ENCODE results near the gene STXBP6. TPM values are rescaled to one million over a fixed set of nuclear protein-coding genes. Genes with fewer than 3 reads are reported as not detected.

Gene STXBP6
- total and polyA plus RNA-seq, 2 of the 13 experiments (the other 11 are each of a cell fraction or from before 2014, with no cell fraction given) = 35.3 to 42.8 TPM

DNA sequence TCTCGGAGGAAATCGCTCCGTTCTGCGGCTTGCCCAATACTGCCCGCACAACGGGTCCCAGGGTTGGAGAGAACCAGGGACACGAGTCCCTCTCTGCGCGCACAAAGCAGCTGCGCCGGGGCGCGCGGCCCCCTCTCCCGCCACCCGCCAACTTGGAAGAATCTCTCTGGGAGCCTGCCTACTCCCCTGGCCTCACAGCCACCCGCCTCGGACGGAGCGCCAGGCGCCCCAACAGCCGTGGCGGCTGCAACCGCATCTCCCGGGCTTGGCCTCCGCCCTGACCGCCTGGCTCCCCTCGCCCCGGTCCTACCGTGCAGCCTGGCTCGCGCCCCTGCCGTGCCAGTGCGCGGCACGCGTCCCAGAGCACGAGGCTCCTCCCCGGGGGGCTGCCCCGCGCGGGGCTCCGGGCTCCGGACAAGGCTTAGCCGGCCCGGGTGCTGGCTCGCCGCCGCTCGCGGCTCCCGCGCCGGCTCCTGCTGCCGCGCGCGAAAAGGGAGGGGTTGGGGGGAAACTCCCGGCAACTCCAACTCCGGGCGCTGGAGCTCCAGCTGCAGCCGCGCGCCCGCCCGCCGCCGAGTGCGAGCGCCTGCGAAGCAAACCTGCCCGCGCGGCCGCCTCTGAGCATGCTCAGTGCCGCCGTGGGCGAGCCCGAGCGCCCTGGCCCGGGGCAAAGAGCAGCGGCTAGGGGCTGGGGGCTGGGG is at the start of gene STXBP6 (continued):
- TF ChIP-seq ZNF441 (CRISPR knock-in tag; IDR thresholded peaks at IDR 0.05; ENCODE audit: borderline replicate concordance) (peak; percentile 88), IKZF1 (IDR thresholded peaks at IDR 0.05) (no peak), ZNF331 (CRISPR knock-in tag; IDR thresholded peaks at IDR 0.05) (no peak), DMAP1 (CRISPR knock-in tag; IDR thresholded peaks at IDR 0.05) (no peak), ZNF160 (CRISPR knock-in tag; IDR thresholded peaks at IDR 0.05) (peak; percentile 11; the same call in 1 of the 2 replicates), NRL (CRISPR knock-in tag; IDR thresholded peaks at IDR 0.05; ENCODE audit: borderline replicate concordance) (peak; percentile 91), SIX1 (CRISPR knock-in tag; IDR thresholded peaks at IDR 0.05; ENCODE audit: borderline replicate concordance) (peak; percentile 20; the same call in 1 of the 2 replicates), FOXA3 (CRISPR knock-in tag; IDR thresholded peaks at IDR 0.05) (no peak), ZNF672 (CRISPR knock-in tag; IDR thresholded peaks at IDR 0.05) (peak; percentile 21; the same call in 1 of the 2 replicates), KDM4B (CRISPR knock-in tag; IDR thresholded peaks at IDR 0.05) (no peak), ZNF451 (CRISPR knock-in tag; IDR thresholded peaks at IDR 0.05) (peak; percentile 97), HOXA7 (CRISPR knock-in tag; IDR thresholded peaks at IDR 0.05) (no peak), BHLHE40 (IDR thresholded peaks at IDR 0.05; ENCODE audit: low read length) (no peak), RFX1 (IDR thresholded peaks at IDR 0.05) (no peak), NCOA2 (CRISPR knock-in tag; IDR thresholded peaks at IDR 0.05) (no peak), ZFP82 (CRISPR knock-in tag; IDR thresholded peaks at IDR 0.05; ENCODE audit: borderline replicate concordance) (no peak; the same call in 1 of the 2 replicates), RXRB (CRISPR knock-in tag; IDR thresholded peaks at IDR 0.05; ENCODE audit: borderline replicate concordance) (no peak), KDM2A (CRISPR knock-in tag; IDR thresholded peaks at IDR 0.05; ENCODE audit: borderline replicate concordance, low read depth) (no peak; the same call in 1 of the 2 replicates), ISL2 (CRISPR knock-in tag; IDR thresholded peaks at IDR 0.05) (no peak)
- TF ChIP-seq, protein P1, sequence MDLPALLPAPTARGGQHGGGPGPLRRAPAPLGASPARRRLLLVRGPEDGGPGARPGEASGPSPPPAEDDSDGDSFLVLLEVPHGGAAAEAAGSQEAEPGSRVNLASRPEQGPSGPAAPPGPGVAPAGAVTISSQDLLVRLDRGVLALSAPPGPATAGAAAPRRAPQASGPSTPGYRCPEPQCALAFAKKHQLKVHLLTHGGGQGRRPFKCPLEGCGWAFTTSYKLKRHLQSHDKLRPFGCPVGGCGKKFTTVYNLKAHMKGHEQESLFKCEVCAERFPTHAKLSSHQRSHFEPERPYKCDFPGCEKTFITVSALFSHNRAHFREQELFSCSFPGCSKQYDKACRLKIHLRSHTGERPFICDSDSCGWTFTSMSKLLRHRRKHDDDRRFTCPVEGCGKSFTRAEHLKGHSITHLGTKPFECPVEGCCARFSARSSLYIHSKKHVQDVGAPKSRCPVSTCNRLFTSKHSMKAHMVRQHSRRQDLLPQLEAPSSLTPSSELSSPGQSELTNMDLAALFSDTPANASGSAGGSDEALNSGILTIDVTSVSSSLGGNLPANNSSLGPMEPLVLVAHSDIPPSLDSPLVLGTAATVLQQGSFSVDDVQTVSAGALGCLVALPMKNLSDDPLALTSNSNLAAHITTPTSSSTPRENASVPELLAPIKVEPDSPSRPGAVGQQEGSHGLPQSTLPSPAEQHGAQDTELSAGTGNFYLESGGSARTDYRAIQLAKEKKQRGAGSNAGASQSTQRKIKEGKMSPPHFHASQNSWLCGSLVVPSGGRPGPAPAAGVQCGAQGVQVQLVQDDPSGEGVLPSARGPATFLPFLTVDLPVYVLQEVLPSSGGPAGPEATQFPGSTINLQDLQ (CRISPR knock-in tag; IDR thresholded peaks at IDR 0.05) = peak; percentile 88; the same call in 1 of the 2 replicates
- TF ChIP-seq, protein P2, sequence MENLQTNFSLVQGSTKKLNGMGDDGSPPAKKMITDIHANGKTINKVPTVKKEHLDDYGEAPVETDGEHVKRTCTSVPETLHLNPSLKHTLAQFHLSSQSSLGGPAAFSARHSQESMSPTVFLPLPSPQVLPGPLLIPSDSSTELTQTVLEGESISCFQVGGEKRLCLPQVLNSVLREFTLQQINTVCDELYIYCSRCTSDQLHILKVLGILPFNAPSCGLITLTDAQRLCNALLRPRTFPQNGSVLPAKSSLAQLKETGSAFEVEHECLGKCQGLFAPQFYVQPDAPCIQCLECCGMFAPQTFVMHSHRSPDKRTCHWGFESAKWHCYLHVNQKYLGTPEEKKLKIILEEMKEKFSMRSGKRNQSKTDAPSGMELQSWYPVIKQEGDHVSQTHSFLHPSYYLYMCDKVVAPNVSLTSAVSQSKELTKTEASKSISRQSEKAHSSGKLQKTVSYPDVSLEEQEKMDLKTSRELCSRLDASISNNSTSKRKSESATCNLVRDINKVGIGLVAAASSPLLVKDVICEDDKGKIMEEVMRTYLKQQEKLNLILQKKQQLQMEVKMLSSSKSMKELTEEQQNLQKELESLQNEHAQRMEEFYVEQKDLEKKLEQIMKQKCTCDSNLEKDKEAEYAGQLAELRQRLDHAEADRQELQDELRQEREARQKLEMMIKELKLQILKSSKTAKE (CRISPR knock-in tag; IDR thresholded peaks at IDR 0.05; ENCODE audit: borderline replicate concordance) = no peak

Data from HepG2 (cell line).